RWPE2 (cell line): ENCODE results near the gene WWC2.

Source experiments
- ATAC-seq: fragments of 200-7000 bp; cut with Tn5 transposase; 3 replicates; pipeline ENCODE4 v1.9.1; 2021; ENCODE audit warnings: low read depth
- DNase-seq: peaks from one replicate; pipeline ENCODE4 v3.0.0-alpha.2; 2020; ENCODE audit warnings: low spot score
- H3K27ac ChIP-seq: fragments of 450-650 bp; 2 replicates; pipeline ENCODE4 v1.5.1; 2017; ENCODE audit warnings: mild to moderate bottlenecking; ENCODE audit not compliant: poor library complexity, severe bottlenecking
- H3K27me3 ChIP-seq: fragments of 250-450 bp; sonication (Bioruptor Pico); 2 replicates; pipeline ENCODE4 v1.5.1; 2021; ENCODE audit warnings: mild to moderate bottlenecking, moderate library complexity; ENCODE audit not compliant: insufficient read depth, poor library complexity, severe bottlenecking
- H3K36me3 ChIP-seq: fragments of 250-450 bp; sonication (Bioruptor Pico); 2 replicates; pipeline ENCODE4 v1.5.1; 2020; ENCODE audit warnings: low read depth, mild to moderate bottlenecking, moderate library complexity
- H3K4me1 ChIP-seq: fragments of 250-450 bp; sonication (Bioruptor Pico); 2 replicates; pipeline ENCODE4 v1.5.1; 2021; ENCODE audit warnings: mild to moderate bottlenecking, moderate library complexity; ENCODE audit not compliant: insufficient read depth, poor library complexity, severe bottlenecking
- H3K4me3 ChIP-seq: fragments of 250-450 bp; sonication (Bioruptor Pico); 2 replicates; pipeline ENCODE4 v1.5.1; 2021; ENCODE audit warnings: mild to moderate bottlenecking, moderate library complexity; ENCODE audit not compliant: severe bottlenecking
- H3K9me3 ChIP-seq: fragments of 250-450 bp; sonication (Bioruptor Pico); 2 replicates; pipeline ENCODE4 v1.5.1; 2021; ENCODE audit warnings: mild to moderate bottlenecking, moderate library complexity; ENCODE audit not compliant: severe bottlenecking
- CTCF ChIP-seq: fragments of 450-650 bp; IDR thresholded peaks from one replicate; pipeline ENCODE4 v1.5.1; 2017; ENCODE audit warnings: mild to moderate bottlenecking, moderate library complexity; ENCODE audit not compliant: poor library complexity, severe bottlenecking

Gene WWC2

DNA sequence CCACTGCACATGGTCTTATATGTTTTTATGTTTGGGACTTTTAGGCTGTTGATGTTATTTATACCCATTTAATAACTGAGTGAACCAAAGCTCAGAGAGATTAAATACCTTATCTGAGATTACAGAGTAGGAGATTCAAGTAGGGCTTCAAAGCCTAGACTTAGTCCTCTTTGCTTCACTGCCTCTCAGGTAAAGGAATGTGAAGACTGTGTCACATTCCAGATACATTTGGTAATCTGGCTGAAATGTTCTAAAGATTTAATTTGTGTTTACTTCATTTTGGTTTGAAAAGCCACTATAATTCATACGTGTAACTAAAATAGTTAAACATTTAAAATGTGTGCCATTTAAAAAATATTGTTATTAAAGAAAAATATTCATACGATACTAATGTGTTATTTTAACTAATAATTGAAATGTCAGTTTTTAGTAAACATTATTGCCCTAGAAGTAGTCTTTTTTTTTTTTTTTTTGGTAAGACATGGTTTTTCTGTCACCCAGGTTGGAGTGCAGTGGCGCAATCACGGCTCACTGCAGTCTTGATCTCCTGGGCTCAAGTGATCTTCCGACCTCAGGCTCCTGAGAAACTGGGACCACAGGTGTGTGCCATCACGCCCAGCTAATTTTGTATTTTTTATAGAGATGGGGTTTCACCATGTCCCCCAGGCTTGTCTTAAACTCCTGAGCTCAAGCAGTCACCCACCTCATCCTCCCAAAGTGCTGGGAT lies 54.3 kb downstream of the WWC2 start:
- H3K9me3 ChIP-seq: no peaks in the 10 kb centered on the region
- H3K4me3 ChIP-seq: no peak overlapping the region
- H3K27ac ChIP-seq: no peak overlapping the region
- DNase-seq (no peak), ATAC-seq (no peak)
- H3K4me1 ChIP-seq: no peaks in the 10 kb centered on the region
- TF ChIP-seq CTCF: no peak
- H3K36me3 ChIP-seq: no peaks in the 10 kb centered on the region
- no peaks in the 10 kb centered on the region for H3K27me3 ChIP-seq

DNA sequence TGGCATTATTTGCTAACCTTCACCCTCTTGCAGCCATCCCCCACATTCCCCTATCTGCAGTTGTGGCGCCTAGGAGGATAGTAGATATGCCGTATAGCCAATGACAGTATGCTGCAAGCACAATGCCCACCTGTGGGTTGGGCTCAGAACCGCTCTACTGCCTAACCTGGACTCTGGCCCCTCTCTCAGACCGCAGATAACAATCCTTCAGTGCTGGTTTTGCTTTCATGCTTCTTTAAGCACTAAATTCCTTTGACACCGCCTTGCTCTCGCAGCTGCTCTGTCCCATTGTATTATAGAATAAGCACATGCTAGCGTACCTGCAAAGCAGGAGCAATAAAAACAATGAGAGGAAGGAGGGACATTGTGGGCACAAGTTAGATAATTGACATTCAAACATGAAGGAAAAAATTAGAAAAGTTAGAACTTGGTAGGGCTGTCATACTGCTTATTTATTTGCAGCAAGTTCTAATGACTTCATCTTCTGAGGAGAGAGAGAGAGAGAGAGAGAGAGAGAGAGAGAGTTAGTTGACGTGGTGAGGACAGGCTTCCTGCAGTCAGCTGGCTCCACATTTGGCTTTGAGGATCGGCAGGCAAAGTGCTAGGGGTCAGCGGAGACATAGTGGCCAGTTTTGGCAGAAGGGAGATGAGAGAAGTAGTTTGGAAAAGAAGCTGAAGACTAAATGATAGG lies 55.8 kb downstream of the WWC2 start:
- Histone ChIP-seq H3K4me1 (no peaks in the 10 kb centered on the region), H3K27ac (no peak overlapping the region)
- TF ChIP-seq CTCF: no peak

DNA sequence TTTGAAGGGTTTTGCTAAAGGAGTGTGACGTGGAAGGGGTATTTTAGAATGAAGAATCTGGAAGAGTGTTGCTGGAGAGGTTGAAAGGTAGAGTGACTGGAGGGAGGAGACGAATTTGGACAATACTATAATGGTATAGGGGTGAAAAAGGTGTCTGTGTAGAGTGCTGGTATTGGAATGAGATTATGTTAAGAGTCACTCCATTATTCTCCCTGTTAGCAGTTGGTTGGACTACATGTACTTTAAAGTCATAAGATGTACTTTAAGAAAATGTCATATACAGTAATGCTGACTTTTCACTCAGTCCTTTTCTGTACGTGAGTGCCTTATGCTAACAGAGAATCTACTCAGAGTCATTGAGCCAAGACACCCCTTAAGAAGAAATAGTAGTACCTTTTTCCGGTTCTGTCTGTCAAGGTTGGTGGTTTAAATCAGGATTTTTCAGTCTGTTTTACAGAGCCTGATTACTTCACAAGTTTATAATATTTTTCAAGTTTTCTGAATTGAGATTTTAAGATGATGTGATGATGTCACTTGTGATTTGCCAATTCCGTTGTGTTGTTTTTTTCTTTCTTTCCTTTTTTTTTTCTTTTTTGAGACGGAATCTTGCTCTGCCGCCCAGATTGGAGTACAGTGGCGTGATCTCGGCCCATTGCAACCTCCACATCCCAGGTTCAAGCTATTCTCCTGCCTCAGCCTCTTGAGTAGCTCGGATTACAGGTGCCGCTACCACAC lies 56.6 kb downstream of the WWC2 start:
- Histone ChIP-seq H3K4me3 (no peak overlapping the region), H3K9me3 (no peaks in the 10 kb centered on the region), H3K27me3 (no peaks in the 10 kb centered on the region), H3K27ac (no peak overlapping the region), H3K4me1 (no peaks in the 10 kb centered on the region), H3K36me3 (no peaks in the 10 kb centered on the region)
- no peak for TF ChIP-seq CTCF
- DNase-seq (no peak), ATAC-seq (no peak)

More for the DNA sequence above, 55.8 kb downstream of the WWC2 start:
- ATAC-seq (no peak), DNase-seq (no peak)
- Histone ChIP-seq H3K9me3 (no peaks in the 10 kb centered on the region), H3K4me3 (no peak overlapping the region), H3K27me3 (no peaks in the 10 kb centered on the region), H3K36me3 (no peaks in the 10 kb centered on the region)

GRCh38 chr4:183157215-183157614 lies 58.2 kb downstream of the WWC2 start:
- Histone ChIP-seq H3K4me1 (no peaks in the 10 kb centered on the region), H3K27ac (no peak overlapping the region), H3K9me3 (no peaks in the 10 kb centered on the region), H3K27me3 (no peaks in the 10 kb centered on the region), H3K36me3 (no peaks in the 10 kb centered on the region), H3K4me3 (no peak overlapping the region)
- ATAC-seq: no peak
- TF ChIP-seq CTCF: no peak
- DNase-seq: no peak
